HUES48 (cell line): ENCODE results near the gene HNRNPH3.

Source experiments
- H3K27ac ChIP-seq: one replicate; pipeline ENCODE4 v1.7.0; 2013; ENCODE audit warnings: low read depth, low read length, inconsistent platforms
- H3K27me3 ChIP-seq: 2 replicates; pipeline ENCODE4 v1.6.1; 2013; ENCODE audit warnings: mild to moderate bottlenecking, low read length; ENCODE audit not compliant: control insufficient read depth, insufficient read depth
- H3K36me3 ChIP-seq: 2 replicates; pipeline ENCODE4 v1.6.1; 2013; ENCODE audit warnings: low read length; ENCODE audit not compliant: control insufficient read depth, insufficient read depth
- H3K4me1 ChIP-seq: 2 replicates; pipeline ENCODE4 v1.6.1; 2013; ENCODE audit warnings: mild to moderate bottlenecking, low read length; ENCODE audit not compliant: control insufficient read depth, insufficient read depth
- H3K4me3 ChIP-seq: 2 replicates; pipeline ENCODE4 v1.5.1; 2013; ENCODE audit warnings: mild to moderate bottlenecking, low read depth, low read length
- H3K9ac ChIP-seq: 2 replicates; pipeline ENCODE4 v1.6.1; 2013; ENCODE audit warnings: mild to moderate bottlenecking, low read depth, low read length, moderate library complexity
- H3K9me3 ChIP-seq: 2 replicates; pipeline ENCODE4 v1.6.1; 2013; ENCODE audit warnings: low read length; ENCODE audit not compliant: control insufficient read depth, insufficient read depth

HNRNPH3 gene

GRCh38 chr10:68359189-68359588 is 27.3 kb downstream of the HNRNPH3 start:
- Histone ChIP-seq H3K4me3 (no peak overlapping the region), H3K36me3 (peaks cover 37% of the 10 kb centered on the region), H3K27ac (no peak overlapping the region), H3K9me3 (no peaks in the 10 kb centered on the region), H3K4me1 (no peaks in the 10 kb centered on the region), H3K27me3 (no peaks in the 10 kb centered on the region), H3K9ac (no peak overlapping the region)

- no peak overlapping the region for H3K4me3 ChIP-seq
- H3K9ac ChIP-seq: no peak overlapping the region
- peaks cover 30% of the 10 kb centered on the region for H3K36me3 ChIP-seq
- no peaks in the 10 kb centered on the region for H3K4me1 ChIP-seq
- H3K27ac ChIP-seq: no peak overlapping the region
- H3K9me3 ChIP-seq: no peaks in the 10 kb centered on the region
- H3K27me3 ChIP-seq: no peaks in the 10 kb centered on the region
Measured at GRCh38 chr10:68362590-68362989, 30.7 kb downstream of the HNRNPH3 start.

- peaks cover 26% of the 10 kb centered on the region for H3K36me3 ChIP-seq
- no peak overlapping the region for H3K27ac ChIP-seq
- H3K9ac ChIP-seq: no peak overlapping the region
- H3K9me3 ChIP-seq: no peaks in the 10 kb centered on the region
- no peaks in the 10 kb centered on the region for H3K27me3 ChIP-seq
- H3K4me3 ChIP-seq: no peak overlapping the region
- H3K4me1 ChIP-seq: no peaks in the 10 kb centered on the region
Measured at GRCh38 chr10:68364101-68364886, 32.4 kb downstream of the HNRNPH3 start.

GRCh38 chr10:68365611-68366010 is 33.7 kb downstream of the HNRNPH3 start:
- H3K4me1 ChIP-seq: no peaks in the 10 kb centered on the region
- H3K9me3 ChIP-seq: no peaks in the 10 kb centered on the region
- H3K9ac ChIP-seq: no peak overlapping the region
- no peak overlapping the region for H3K27ac ChIP-seq
- H3K4me3 ChIP-seq: no peak overlapping the region
- no peaks in the 10 kb centered on the region for H3K27me3 ChIP-seq
- H3K36me3 ChIP-seq: peaks cover 31% of the 10 kb centered on the region

- Histone ChIP-seq H3K27ac (no peak overlapping the region), H3K27me3 (no peaks in the 10 kb centered on the region), H3K36me3 (peaks cover 29% of the 10 kb centered on the region), H3K4me1 (no peaks in the 10 kb centered on the region), H3K4me3 (no peak overlapping the region), H3K9ac (no peak overlapping the region), H3K9me3 (no peaks in the 10 kb centered on the region)
Measured at GRCh38 chr10:68366600-68366999, 34.7 kb downstream of the HNRNPH3 start.

GRCh38 chr10:68367121-68367520 is 35.3 kb downstream of the HNRNPH3 start:
- H3K9ac ChIP-seq: no peak overlapping the region
- no peak overlapping the region for H3K4me3 ChIP-seq
- H3K27me3 ChIP-seq: no peaks in the 10 kb centered on the region
- H3K36me3 ChIP-seq: peaks cover 25% of the 10 kb centered on the region
- no peaks in the 10 kb centered on the region for H3K9me3 ChIP-seq
- no peaks in the 10 kb centered on the region for H3K4me1 ChIP-seq
- no peak overlapping the region for H3K27ac ChIP-seq

GRCh38 chr10:68371604-68372003 is 39.7 kb downstream of the HNRNPH3 start:
- Histone ChIP-seq H3K4me1 (no peaks in the 10 kb centered on the region), H3K36me3 (peaks cover 26% of the 10 kb centered on the region), H3K4me3 (no peak overlapping the region), H3K9me3 (peaks cover 3% of the 10 kb centered on the region; the same call in 1 of the 2 replicates), H3K27ac (no peak overlapping the region), H3K27me3 (no peaks in the 10 kb centered on the region), H3K9ac (no peak overlapping the region)

- H3K27ac ChIP-seq: no peak overlapping the region
- H3K4me1 ChIP-seq: no peaks in the 10 kb centered on the region
- H3K9me3 ChIP-seq: no peaks in the 10 kb centered on the region
- H3K36me3 ChIP-seq: peaks cover 55% of the 10 kb centered on the region
- no peak overlapping the region for H3K9ac ChIP-seq
- no peaks in the 10 kb centered on the region for H3K27me3 ChIP-seq
- H3K4me3 ChIP-seq: no peak overlapping the region
Measured at GRCh38 chr10:68385740-68386139, 53.9 kb downstream of the HNRNPH3 start.
